NCI-H2227 (cell line): Measurements from ENCODE around the gene SPRR3.
"Not testable (repeated sequence)": the region's sequence is repeated elsewhere in the genome, so short reads cannot be mapped to it uniquely, and the experiment has no call there.

Experiments used
- DNase-seq: peaks from one replicate; lab custom pipeline; 2025; ENCODE audit not compliant: unreplicated experiment; lab: John Stamatoyannopoulos, UW

The SPRR3 gene

GRCh38 chr1:152983234-152983633 lies 18.3 kb upstream of the SPRR3 start:
- no peak for DNase-seq

DNA sequence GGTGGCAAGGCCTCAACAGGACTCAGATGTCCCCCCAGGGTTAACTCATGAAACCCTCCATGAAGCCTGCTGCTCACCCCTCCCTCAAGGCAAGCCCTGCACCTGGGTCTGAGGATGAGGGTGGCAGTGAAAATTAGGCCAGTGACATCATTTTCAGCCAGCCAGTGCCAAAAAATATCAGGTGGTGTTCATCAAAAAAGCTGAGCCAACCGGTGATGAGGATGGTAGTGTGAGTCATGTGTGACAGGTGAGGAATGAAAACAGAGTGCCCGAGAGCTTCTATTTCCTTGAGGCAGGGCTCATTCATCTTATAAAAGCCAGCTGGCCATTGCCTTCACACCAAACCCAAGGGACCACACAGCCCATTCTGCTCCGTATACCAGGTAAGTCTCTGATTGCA lies 17.8 kb upstream of the SPRR3 start, which contains the start of gene SPRR1A:
SPRR1A (plus strand) TSS at position 339 of the 400 bp plus-strand sequence. CDS start 1,150 bp downstream, outside the sequence.
- no peak for DNase-seq

DNA sequence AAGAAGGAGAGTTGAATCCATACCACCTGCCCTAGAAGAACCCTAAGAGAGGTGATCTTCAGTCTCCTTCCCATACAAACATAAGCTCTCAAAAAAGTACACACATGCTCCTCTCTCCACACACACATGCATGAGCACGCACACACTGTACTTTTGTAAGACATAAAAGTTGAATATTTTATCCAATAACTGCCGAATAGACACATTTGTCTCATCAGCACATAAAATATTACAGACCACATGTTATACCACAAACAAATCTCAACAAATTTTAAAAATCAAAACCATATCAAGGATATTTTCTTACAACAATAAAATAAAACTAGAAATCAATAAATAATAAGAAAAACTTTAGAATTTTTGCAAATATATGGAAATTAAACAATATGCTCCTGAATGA lies 15.0 kb upstream of the SPRR3 start:
- no peak for DNase-seq

- DNase-seq, result no peak
Measured at GRCh38 chr1:152993186-152993585, 8.4 kb upstream of the SPRR3 start.

GRCh38 chr1:152995842-152996241 lies 5.7 kb upstream of the SPRR3 start:
- no peak for DNase-seq

- no peak for DNase-seq
Measured at GRCh38 chr1:152996633-152997400, 4.7 kb upstream of the SPRR3 start.

GRCh38 chr1:152997901-152998300 lies 3.6 kb upstream of the SPRR3 start:
- no peak for DNase-seq

DNA sequence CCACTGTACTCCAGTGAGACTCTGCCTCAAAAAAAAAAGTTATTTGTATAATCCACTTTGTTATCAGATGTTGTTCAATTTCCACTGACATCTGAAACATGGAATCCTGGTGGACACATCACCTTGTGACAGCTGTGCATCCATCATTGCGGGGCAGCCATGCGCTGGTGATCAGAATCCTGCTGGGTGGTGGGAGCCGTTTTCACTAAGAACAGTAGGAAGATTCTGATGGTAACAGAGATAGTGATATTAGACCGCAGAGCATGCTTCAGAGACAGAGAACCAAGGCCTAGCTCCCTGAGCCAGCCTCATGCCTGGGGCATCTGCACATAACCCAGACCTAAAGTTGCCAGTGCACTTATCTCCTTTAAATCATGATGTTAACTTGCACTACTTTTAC lies 3.1 kb upstream of the SPRR3 start:
- DNase-seq, result no peak

GRCh38 chr1:152999818-153000217 lies 1.7 kb upstream of the SPRR3 start:
- DNase-seq, result no peak

DNA sequence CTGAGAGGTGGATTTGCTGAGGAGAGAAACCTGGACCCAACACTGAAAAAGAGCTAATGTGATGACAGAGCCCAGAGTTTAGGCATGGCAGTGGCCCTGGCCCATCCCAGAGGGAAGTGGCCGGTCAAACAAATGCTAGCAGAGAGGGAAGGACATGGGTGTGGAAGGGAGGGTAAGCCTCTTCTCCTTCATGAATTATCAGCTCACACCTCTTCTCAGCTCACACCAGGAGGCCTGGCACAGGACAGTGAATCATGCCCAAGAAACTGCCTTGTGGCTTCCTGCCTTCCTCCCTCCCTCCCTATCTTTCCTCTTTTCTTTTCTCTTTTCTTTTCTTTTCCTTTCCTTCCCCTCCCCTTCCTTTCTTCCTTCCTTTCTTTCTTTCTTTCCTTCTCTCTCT lies 1.3 kb upstream of the SPRR3 start:
- DNase-seq, result no peak

DNA sequence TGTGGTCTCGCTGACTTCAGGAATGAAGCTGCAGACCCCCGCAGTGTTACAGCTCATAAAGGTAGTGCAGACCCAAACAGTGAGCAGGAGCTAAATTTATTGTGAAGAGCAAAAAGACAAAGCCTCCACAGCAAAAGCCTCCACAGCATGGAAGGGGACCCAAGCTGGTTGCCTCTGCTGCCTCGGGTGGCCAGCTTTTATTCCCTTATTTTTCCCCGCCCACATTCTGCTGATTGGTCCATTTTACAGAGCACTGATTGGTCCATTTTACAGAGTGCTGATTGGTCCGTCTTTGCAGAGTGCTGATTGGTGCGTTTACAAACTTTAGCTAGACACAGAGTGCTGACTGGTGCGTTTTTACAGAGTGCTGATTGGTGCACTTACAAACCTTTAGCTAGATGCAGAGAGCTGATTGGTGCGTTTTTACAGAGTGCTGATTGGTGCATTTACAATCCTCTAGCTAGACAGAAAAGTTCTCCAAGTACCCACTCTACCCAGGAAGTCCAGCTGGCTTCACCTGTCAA lies 9.7 kb downstream of the SPRR3 start:
- not testable (repeated sequence) for DNase-seq

- not testable (repeated sequence) for DNase-seq
Measured at GRCh38 chr1:153021829-153022228, 20.3 kb downstream of the SPRR3 start.

- not testable (repeated sequence) for DNase-seq
Measured at GRCh38 chr1:153022340-153022739, 20.8 kb downstream of the SPRR3 start.

GRCh38 chr1:153023109-153023508 lies 21.6 kb downstream of the SPRR3 start:
- DNase-seq, result no peak

DNA sequence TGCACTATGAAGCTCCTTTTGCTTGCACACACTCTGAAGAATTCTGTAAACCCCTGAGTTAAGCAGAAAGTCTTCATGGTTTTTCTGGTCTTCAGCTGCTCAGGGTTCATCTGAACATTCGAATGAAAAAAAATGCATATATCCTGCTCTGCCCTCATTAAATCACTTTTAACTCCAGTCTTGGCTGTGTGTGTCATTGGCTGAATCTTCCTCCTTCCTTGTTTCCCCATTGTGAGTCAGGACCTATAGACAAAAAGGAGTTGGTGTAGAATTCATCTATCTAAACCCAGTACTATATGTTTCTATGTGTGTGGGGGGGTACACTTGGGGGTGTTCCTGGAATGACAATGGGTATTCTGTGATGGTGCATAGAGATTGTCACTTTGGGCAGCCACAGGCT lies 22.9 kb downstream of the SPRR3 start:
- DNase-seq, result no peak

GRCh38 chr1:153025797-153026196 lies 24.2 kb downstream of the SPRR3 start:
- no peak for DNase-seq

DNA sequence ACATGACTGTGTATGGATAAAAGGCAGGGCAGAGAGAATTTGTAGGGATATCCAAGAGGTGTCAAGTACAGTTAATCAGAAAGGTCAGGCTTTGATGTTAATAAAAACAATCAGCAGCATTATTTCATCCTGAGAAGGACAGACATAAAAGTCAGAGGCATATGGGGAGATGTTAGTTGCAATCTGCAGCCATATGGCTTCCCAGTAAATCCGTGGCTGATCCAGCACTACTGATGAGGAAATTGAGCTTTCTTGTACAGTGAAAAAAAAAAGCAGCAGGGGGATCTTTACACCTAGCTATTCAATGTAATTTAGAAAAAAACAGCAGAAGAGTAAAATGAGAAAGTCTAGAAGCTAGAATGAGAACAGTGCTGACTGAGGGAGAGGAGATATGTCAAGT lies 27.2 kb downstream of the SPRR3 start:
- no peak for DNase-seq

DNA sequence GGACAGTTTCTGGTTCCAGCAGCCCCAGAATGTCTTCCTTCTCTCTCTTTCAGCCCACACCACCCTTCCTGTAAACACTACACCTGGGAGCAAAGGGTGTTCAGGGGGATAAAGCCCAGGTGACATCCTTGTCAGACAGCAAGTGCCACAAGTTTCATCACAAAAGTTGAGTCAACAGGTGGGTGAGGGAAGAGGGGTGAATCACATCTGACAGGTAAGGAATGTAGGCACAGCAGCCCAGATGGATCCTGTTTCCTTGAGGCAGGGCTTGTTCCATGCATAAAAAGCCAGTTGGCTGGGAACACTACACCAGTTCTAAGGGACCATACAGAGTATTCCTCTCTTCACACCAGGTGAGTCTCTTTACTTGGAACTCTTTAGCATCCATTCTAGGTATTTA lies 29.3 kb downstream of the SPRR3 start, which contains the start of gene SPRR1B:
SPRR1B (plus strand) TSS at position 309 of the 400 bp plus-strand sequence. CDS start 1,143 bp downstream, outside the sequence.
- DNase-seq, result no peak

GRCh38 chr1:153032073-153032472 lies 30.5 kb downstream of the SPRR3 start:
- DNase-seq, result no peak

- DNase-seq, result no peak
Measured at GRCh38 chr1:153032677-153033308, 31.2 kb downstream of the SPRR3 start.

- DNase-seq, result no peak
Measured at GRCh38 chr1:153035211-153035610, 33.7 kb downstream of the SPRR3 start.

- DNase-seq, result no peak
Measured at GRCh38 chr1:153040950-153041631, 39.5 kb downstream of the SPRR3 start, which contains the start of gene SPRR2D. Gene SPRR2D, minus strand, starts transcription at chr1:153041120. Its CDS starts 774 bp downstream, at chr1:153040346.
